Osteoblast (primary cell): Measurements from ENCODE around the gene GOLM1. TPM values are rescaled to one million over a fixed set of nuclear protein-coding genes. Genes with fewer than 3 reads are reported as not detected.

Source experiments
- DNase-seq: peaks from one replicate; pipeline ENCODE4 v3.0.0; 2011; ENCODE audit warnings: low spot score, mixed read lengths; ENCODE audit not compliant: insufficient read length; ENCODE audit errors: missing footprints
- H2AFZ ChIP-seq: 2 replicates; pipeline ENCODE4 v1.6.0; 2011; ENCODE audit warnings: mild to moderate bottlenecking, low read length
- H3K27ac ChIP-seq: 2 replicates; pipeline ENCODE4 v1.5.1; 2011; ENCODE audit warnings: mild to moderate bottlenecking, low read depth, low read length, moderate library complexity
- H3K27me3 ChIP-seq: 2 replicates; pipeline ENCODE4 v1.6.0; 2012; ENCODE audit warnings: mild to moderate bottlenecking, control low read depth, inconsistent platforms, low read length, moderate library complexity; ENCODE audit not compliant: insufficient read depth
- H3K36me3 ChIP-seq: 2 replicates; pipeline ENCODE4 v1.5.1; 2011; ENCODE audit warnings: mild to moderate bottlenecking, low read length, control low read depth, moderate library complexity; ENCODE audit not compliant: insufficient read depth
- H3K4me1 ChIP-seq: 2 replicates; pipeline ENCODE4 v1.5.1; 2011; ENCODE audit warnings: mild to moderate bottlenecking, low read length, control low read depth, moderate library complexity; ENCODE audit not compliant: insufficient read depth
- H3K4me2 ChIP-seq: 2 replicates; pipeline ENCODE4 v1.6.0; 2011; ENCODE audit warnings: mild to moderate bottlenecking, low read length; ENCODE audit not compliant: insufficient read depth
- H3K4me3 ChIP-seq: fragments of 200-600 bp; sonication (generic); 3 replicates; pipeline ENCODE4 v1.5.1; 2012; ENCODE audit warnings: mild to moderate bottlenecking, low read length, inconsistent platforms; ENCODE audit not compliant: insufficient read depth
- H3K79me2 ChIP-seq: 2 replicates; pipeline ENCODE4 v1.6.0; 2012; ENCODE audit warnings: mild to moderate bottlenecking, low read length, control low read depth, inconsistent platforms; ENCODE audit not compliant: insufficient read depth
- H3K9me3 ChIP-seq: 2 replicates; pipeline ENCODE4 v1.5.1; 2011; ENCODE audit warnings: low read depth, low read length, control low read depth
- H4K20me1 ChIP-seq: 2 replicates; pipeline ENCODE4 v1.6.0; 2012; ENCODE audit warnings: mild to moderate bottlenecking, low read length, control low read depth; ENCODE audit not compliant: insufficient read depth
- total RNA-seq: library from RNA; depleted of rRNA; stranded (reverse); fragments of >200 nt; gene quantifications from 2 replicates; pipeline ENCODE4 v1.2.3, GENCODE V29; 2012
- TF ChIP-seq, protein P1 (sequence below): IDR thresholded peaks from 2 replicates; pipeline ENCODE4 v1.5.1; 2011; ENCODE audit warnings: mild to moderate bottlenecking, low read depth, low read length, moderate library complexity; ENCODE audit errors: extremely low read depth

The GOLM1 gene
- total RNA-seq, 1 donor, result 85.0 TPM

DNA sequence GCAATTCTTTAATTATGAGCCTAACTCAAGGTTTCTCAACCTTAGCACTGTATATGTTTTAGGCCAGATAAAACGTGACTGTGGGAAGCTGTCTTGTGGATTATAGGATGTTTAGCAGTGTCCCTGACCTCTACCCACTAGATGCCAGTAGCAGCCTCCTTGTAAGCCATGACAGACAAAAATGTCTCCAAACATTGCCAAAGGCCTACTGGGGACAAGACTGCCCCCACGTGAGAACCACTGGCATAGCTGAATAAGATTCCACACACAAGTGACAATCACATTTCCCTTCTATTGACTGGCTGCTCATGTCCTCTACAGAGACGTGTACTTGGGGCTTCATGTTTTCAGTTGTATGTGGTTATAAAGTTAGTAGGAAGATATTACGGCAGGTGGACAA is 55.4 kb downstream of the GOLM1 start:
- H3K79me2 ChIP-seq, result no peaks in the 10 kb centered on the region
- no peak for DNase-seq
- no peaks in the 10 kb centered on the region for H3K27me3 ChIP-seq
- TF ChIP-seq, protein P1, sequence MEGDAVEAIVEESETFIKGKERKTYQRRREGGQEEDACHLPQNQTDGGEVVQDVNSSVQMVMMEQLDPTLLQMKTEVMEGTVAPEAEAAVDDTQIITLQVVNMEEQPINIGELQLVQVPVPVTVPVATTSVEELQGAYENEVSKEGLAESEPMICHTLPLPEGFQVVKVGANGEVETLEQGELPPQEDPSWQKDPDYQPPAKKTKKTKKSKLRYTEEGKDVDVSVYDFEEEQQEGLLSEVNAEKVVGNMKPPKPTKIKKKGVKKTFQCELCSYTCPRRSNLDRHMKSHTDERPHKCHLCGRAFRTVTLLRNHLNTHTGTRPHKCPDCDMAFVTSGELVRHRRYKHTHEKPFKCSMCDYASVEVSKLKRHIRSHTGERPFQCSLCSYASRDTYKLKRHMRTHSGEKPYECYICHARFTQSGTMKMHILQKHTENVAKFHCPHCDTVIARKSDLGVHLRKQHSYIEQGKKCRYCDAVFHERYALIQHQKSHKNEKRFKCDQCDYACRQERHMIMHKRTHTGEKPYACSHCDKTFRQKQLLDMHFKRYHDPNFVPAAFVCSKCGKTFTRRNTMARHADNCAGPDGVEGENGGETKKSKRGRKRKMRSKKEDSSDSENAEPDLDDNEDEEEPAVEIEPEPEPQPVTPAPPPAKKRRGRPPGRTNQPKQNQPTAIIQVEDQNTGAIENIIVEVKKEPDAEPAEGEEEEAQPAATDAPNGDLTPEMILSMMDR, result no peak
- H3K36me3 ChIP-seq, result no peaks in the 10 kb centered on the region
- H3K27ac ChIP-seq, result no peak overlapping the region
- no peak overlapping the region for H2AFZ ChIP-seq
- H3K4me1 ChIP-seq, result peaks cover 26% of the 10 kb centered on the region
- H3K4me2 ChIP-seq, result no peak overlapping the region
- no peak overlapping the region for H3K4me3 ChIP-seq
- no peaks in the 10 kb centered on the region for H3K9me3 ChIP-seq
- no peaks in the 10 kb centered on the region for H4K20me1 ChIP-seq

DNA sequence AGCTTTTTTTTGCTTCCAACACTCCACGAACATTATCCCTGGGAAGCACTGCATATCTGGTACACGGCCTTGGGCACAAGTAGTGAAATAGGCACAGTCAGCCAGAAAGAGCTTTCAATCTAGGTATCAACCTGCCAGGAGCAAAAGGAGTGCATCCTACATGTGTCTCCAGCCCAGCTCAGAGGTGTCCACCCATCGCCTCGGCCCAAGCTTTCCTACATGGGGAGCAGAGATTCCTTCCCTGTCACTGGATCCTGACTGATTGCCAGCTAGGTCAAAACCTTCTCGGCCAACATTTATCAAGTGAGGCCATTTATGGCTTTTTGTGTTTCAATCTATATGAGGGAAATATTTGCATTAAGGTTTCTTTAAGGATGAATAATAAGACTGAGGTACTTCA is 55.8 kb downstream of the GOLM1 start:
- TF ChIP-seq, protein P1, result no peak
- no peaks in the 10 kb centered on the region for H3K9me3 ChIP-seq

DNA sequence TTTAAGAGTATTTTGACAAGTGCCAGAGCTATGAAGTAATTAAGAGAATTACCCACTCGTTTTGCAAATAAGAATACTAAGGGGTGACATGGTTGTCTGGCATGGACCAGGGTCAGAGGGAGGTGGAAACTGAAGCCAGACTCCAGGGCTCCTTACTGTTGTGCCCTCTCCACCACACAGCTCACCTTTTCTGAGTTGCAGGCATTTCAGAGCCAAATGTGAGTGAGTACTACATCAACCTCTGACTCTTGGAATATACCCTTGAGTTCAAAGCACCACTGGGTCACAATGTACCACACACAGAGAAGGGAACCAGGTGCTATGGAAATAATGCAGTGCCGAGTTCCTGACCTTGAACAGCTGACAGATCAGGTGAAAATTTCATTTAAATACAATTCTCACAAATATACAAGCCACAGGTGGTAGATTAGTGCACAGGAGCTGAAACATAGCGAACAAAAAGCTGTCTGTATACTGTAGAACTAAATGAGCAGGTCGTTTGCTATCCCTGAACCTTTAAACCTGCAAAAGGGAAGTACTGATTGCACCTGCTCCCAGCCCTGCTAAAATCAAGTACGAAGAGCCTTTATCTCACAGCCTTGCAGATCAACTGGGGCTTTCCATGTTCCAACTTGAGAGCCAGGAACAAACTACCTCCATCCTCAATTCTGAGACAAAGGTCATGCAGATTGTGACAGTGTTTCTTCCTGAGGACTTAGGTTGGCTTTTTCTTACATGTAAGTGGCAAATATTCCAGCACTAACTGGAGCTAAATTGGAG is 57.0 kb downstream of the GOLM1 start:
- H3K4me3 ChIP-seq, result no peak overlapping the region
- H3K36me3 ChIP-seq, result no peaks in the 10 kb centered on the region
- H3K4me2 ChIP-seq, result no peak overlapping the region
- no peak overlapping the region for H2AFZ ChIP-seq
- no peak overlapping the region for H3K27ac ChIP-seq
- peaks cover 27% of the 10 kb centered on the region for H3K4me1 ChIP-seq
- no peak for DNase-seq
- TF ChIP-seq, protein P1, result no peak
- no peaks in the 10 kb centered on the region for H4K20me1 ChIP-seq
- H3K79me2 ChIP-seq, result no peaks in the 10 kb centered on the region
- no peaks in the 10 kb centered on the region for H3K27me3 ChIP-seq
- no peaks in the 10 kb centered on the region for H3K9me3 ChIP-seq

More for the DNA sequence above, 55.8 kb downstream of the GOLM1 start:
- Histone ChIP-seq H4K20me1 (no peaks in the 10 kb centered on the region), H3K79me2 (no peaks in the 10 kb centered on the region), H3K4me3 (no peak overlapping the region), H3K36me3 (no peaks in the 10 kb centered on the region), H3K4me2 (no peak overlapping the region), H2AFZ (no peak overlapping the region), H3K27ac (no peak overlapping the region), H3K27me3 (no peaks in the 10 kb centered on the region), H3K4me1 (peaks cover 27% of the 10 kb centered on the region)
- DNase-seq, result no peak

DNA sequence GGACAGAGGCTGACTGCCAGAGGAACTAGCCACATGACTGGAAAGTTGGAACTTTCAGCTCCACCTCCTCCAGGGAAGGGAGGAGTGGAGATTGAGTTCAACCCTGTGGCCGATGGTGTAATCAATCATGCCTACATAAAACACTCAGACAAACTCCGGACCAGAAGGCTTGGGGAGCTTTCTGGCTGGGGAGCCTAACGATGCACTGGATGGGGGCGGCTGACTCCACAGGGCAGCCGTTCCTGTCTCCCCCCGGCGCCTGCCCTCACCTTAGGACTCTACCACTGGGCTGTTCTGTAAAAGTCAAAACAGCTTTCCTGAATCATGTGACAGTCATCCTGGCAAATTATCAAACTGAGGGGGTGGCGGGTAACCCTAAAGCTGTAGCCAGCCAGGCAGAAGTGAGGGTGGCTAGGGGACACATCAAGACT is 58.0 kb downstream of the GOLM1 start:
- TF ChIP-seq, protein P1, result no peak
- peak; percentile 78 for DNase-seq
- no peaks in the 10 kb centered on the region for H3K9me3 ChIP-seq
- no peaks in the 10 kb centered on the region for H3K27me3 ChIP-seq
- H3K4me1 ChIP-seq, result peaks cover 27% of the 10 kb centered on the region
- H2AFZ ChIP-seq, result peak overlapping the region; percentile 28
- peak overlapping the region; percentile 39 for H3K27ac ChIP-seq
- H3K36me3 ChIP-seq, result no peaks in the 10 kb centered on the region
- no peaks in the 10 kb centered on the region for H4K20me1 ChIP-seq
- H3K4me2 ChIP-seq, result peak overlapping the region; percentile 78
- peak overlapping the region; percentile 59 for H3K4me3 ChIP-seq
- H3K79me2 ChIP-seq, result no peaks in the 10 kb centered on the region
